ENCODE measurements around the gene ALB.

ALB gene

DNA sequence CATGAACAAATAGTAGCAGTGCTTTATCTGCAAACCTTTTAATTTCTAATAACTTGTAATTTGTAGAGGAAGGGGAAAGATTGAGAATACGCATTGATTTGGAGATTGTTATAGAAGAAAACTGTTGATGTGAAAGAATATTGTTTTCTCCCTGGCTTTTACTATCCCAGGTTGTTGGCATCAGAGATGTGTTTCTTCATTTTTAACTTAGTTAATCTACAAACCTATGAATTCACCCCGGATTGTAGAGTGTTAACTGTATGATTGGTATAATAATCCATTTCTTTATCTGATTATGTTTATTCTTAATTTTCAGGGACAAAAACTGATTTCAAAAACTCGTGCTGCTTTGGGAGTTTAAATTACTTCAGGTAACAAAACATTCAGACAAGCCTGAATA is 50.8 kb downstream of the ALB start:
- H3K9ac ChIP-seq (ENCODE audit: low read length): no peak overlapping the region
- H3K4me3 ChIP-seq (ENCODE audit: low read length): no peak overlapping the region
- no peaks in the 10 kb centered on the region for H3K79me2 ChIP-seq (ENCODE audit: low read length)
- H3K27ac ChIP-seq (ENCODE audit: low read length): no peak overlapping the region
- no peak overlapping the region for H3K4me2 ChIP-seq (ENCODE audit: low read length)
- H3K36me3 ChIP-seq (replicated peaks; ENCODE audit: low read depth, low read length): no peaks in the 10 kb centered on the region
- no peaks in the 10 kb centered on the region for H4K20me1 ChIP-seq (ENCODE audit: insufficient read depth, low read length)
- no peaks in the 10 kb centered on the region for H3K27me3 ChIP-seq (ENCODE audit: low read depth, low read length)
- H2AFZ ChIP-seq (ENCODE audit: low read depth, low read length): no peak overlapping the region
- H3K9me3 ChIP-seq (ENCODE audit: insufficient read depth, low read length): no peaks in the 10 kb centered on the region
- TF ChIP-seq CTCF (IDR thresholded peaks at IDR 0.05; ENCODE audit: low read depth, low read length) (no peak), EZH2phosphoT487 (IDR thresholded peaks at IDR 0.05; ENCODE audit: low read depth) (no peak)
- no peaks in the 10 kb centered on the region for H3K4me1 ChIP-seq (ENCODE audit: low read length)

GRCh38 chr4:73456177-73457022 is 52.3 kb downstream of the ALB start:
- Histone ChIP-seq H3K4me3 (ENCODE audit: low read length) (no peak overlapping the region), H3K27me3 (ENCODE audit: low read depth, low read length) (no peaks in the 10 kb centered on the region), H2AFZ (ENCODE audit: low read depth, low read length) (no peak overlapping the region), H3K4me1 (ENCODE audit: low read length) (no peaks in the 10 kb centered on the region), H3K4me2 (ENCODE audit: low read length) (no peak overlapping the region), H3K9ac (ENCODE audit: low read length) (no peak overlapping the region), H3K27ac (ENCODE audit: low read length) (no peak overlapping the region), H4K20me1 (ENCODE audit: insufficient read depth, low read length) (no peaks in the 10 kb centered on the region), H3K36me3 (replicated peaks; ENCODE audit: low read depth, low read length) (no peaks in the 10 kb centered on the region), H3K9me3 (ENCODE audit: insufficient read depth, low read length) (no peaks in the 10 kb centered on the region), H3K79me2 (ENCODE audit: low read length) (no peaks in the 10 kb centered on the region)
- TF ChIP-seq CTCF (IDR thresholded peaks at IDR 0.05; ENCODE audit: low read depth, low read length) (no peak), EZH2phosphoT487 (IDR thresholded peaks at IDR 0.05; ENCODE audit: low read depth) (no peak)

GRCh38 chr4:73458184-73459047 is 54.3 kb downstream of the ALB start:
- Histone ChIP-seq H3K4me3 (ENCODE audit: low read length) (no peak overlapping the region), H3K27me3 (ENCODE audit: low read depth, low read length) (no peaks in the 10 kb centered on the region), H3K79me2 (ENCODE audit: low read length) (no peaks in the 10 kb centered on the region), H3K4me1 (ENCODE audit: low read length) (no peaks in the 10 kb centered on the region), H2AFZ (ENCODE audit: low read depth, low read length) (no peak overlapping the region), H3K9ac (ENCODE audit: low read length) (no peak overlapping the region), H3K4me2 (ENCODE audit: low read length) (no peak overlapping the region), H3K36me3 (replicated peaks; ENCODE audit: low read depth, low read length) (no peaks in the 10 kb centered on the region), H3K27ac (ENCODE audit: low read length) (no peak overlapping the region), H3K9me3 (ENCODE audit: insufficient read depth, low read length) (no peaks in the 10 kb centered on the region), H4K20me1 (ENCODE audit: insufficient read depth, low read length) (no peaks in the 10 kb centered on the region)
- TF ChIP-seq EZH2phosphoT487 (IDR thresholded peaks at IDR 0.05; ENCODE audit: low read depth) (no peak), CTCF (IDR thresholded peaks at IDR 0.05; ENCODE audit: low read depth, low read length) (no peak)

DNA sequence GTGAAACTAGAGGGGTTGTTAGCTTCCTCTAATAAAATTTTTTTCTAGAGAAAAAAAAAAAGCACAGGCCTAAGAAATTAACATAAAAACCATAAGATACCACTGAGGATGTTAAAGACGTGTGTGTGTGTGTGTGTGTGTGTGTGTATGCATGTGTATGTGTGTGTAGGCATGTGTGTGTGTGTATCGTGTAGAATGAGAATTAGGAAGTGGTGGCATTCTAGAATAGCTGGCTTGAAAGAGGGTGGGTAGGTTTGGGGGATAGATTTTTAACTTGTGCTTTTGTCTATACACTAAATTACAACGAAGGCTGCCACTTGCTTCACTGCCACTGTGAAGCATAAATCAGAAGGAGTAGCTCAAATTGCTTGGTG is 54.9 kb downstream of the ALB start:
- TF ChIP-seq EZH2phosphoT487 (IDR thresholded peaks at IDR 0.05; ENCODE audit: low read depth) (no peak), CTCF (IDR thresholded peaks at IDR 0.05; ENCODE audit: low read depth, low read length) (no peak)
- Histone ChIP-seq H3K27me3 (ENCODE audit: low read depth, low read length) (no peaks in the 10 kb centered on the region), H3K79me2 (ENCODE audit: low read length) (no peaks in the 10 kb centered on the region), H2AFZ (ENCODE audit: low read depth, low read length) (no peak overlapping the region), H3K4me2 (ENCODE audit: low read length) (no peak overlapping the region), H3K4me3 (ENCODE audit: low read length) (no peak overlapping the region), H3K4me1 (ENCODE audit: low read length) (no peaks in the 10 kb centered on the region), H3K36me3 (replicated peaks; ENCODE audit: low read depth, low read length) (no peaks in the 10 kb centered on the region), H3K9me3 (ENCODE audit: insufficient read depth, low read length) (no peaks in the 10 kb centered on the region), H3K27ac (ENCODE audit: low read length) (no peak overlapping the region), H4K20me1 (ENCODE audit: insufficient read depth, low read length) (no peaks in the 10 kb centered on the region), H3K9ac (ENCODE audit: low read length) (no peak overlapping the region)
